K562 (cell line): Measurements from ENCODE around the gene ARSK. TPM values are rescaled to one million over a fixed set of nuclear protein-coding genes. Genes with fewer than 3 reads are reported as not detected.

ENCODE experiments used
- ARNT ChIP-seq, 2 experiments: fragments of 450-650 bp; IDR thresholded peaks; 2 replicates each; pipeline ENCODE4 v1.6.1; 2016; ENCODE audit warnings: mild to moderate bottlenecking in 1 of 2
- C11orf30 ChIP-seq: fragments of 450-650 bp; IDR thresholded peaks from 2 replicates; pipeline ENCODE4 v1.6.1; 2016; ENCODE audit warnings: low read depth, mild to moderate bottlenecking
- CBX5 ChIP-seq: IDR thresholded peaks from 2 replicates; pipeline ENCODE4 v1.6.1; 2014; ENCODE audit warnings: low read depth, borderline replicate concordance
- CCNT2 ChIP-seq: IDR thresholded peaks from 2 replicates; pipeline ENCODE4 v1.6.1; 2011; ENCODE audit warnings: borderline replicate concordance, low read depth, mild to moderate bottlenecking, moderate library complexity, mixed read lengths, low read length; ENCODE audit not compliant: insufficient read length; ENCODE audit errors: extremely low read depth
- DPF2 ChIP-seq: fragments of 450-650 bp; IDR thresholded peaks from 2 replicates; pipeline ENCODE4 v1.6.1; 2016
- ELF2 ChIP-seq: fragments of 250-450 bp; sonication (Bioruptor Pico); IDR thresholded peaks from 2 replicates; pipeline ENCODE4 v1.5.0; 2021; ENCODE audit warnings: mild to moderate bottlenecking
- ERF ChIP-seq: fragments of 450-650 bp; formaldehyde crosslinking; IDR thresholded peaks from 2 replicates; pipeline ENCODE4 v1.4.0; 2020; ENCODE audit warnings: mild to moderate bottlenecking, mixed read lengths
- HDAC2 ChIP-seq: fragments of 450-650 bp; IDR thresholded peaks from 2 replicates; pipeline ENCODE4 v1.6.1; 2016; ENCODE audit warnings: mild to moderate bottlenecking
- JUND ChIP-seq, 2 experiments: IDR thresholded peaks; 2 replicates in 1 of 2; 3 replicates in 1 of 2; pipeline ENCODE4 v1.6.1; 2011; ENCODE audit warnings: borderline replicate concordance in 2 of 2, low read depth in 2 of 2, low read length in 2 of 2, improper control_type of control experiment in 1 of 2, missing biosample characterization in 1 of 2, missing genetic modification characterization in 1 of 2, missing genetic modification reagents in 1 of 2
- KDM1A ChIP-seq, 2 experiments: fragments of 450-650 bp; IDR thresholded peaks; 2 replicates each; pipeline ENCODE4 v1.6.1; 2016; ENCODE audit warnings: mild to moderate bottlenecking in 2 of 2
- NFATC3 ChIP-seq: fragments of 450-650 bp; IDR thresholded peaks from 2 replicates; pipeline ENCODE4 v1.6.1; 2017; ENCODE audit warnings: mild to moderate bottlenecking
- NFIC ChIP-seq: fragments of 450-650 bp; IDR thresholded peaks from 2 replicates; pipeline ENCODE4 v1.6.1; 2017; ENCODE audit warnings: mild to moderate bottlenecking, inconsistent platforms
- NR4A1 ChIP-seq, 2 experiments: fragments of 250-450 bp in 1 of 2; fragments of 450-650 bp in 1 of 2; sonication (Bioruptor Pico) in 1 of 2; IDR thresholded peaks; 2 replicates each; pipeline versions ENCODE4 v1.4.0 to v1.6.1; 2016 to 2020; ENCODE audit warnings: mild to moderate bottlenecking in 2 of 2, missing compliant biosample characterization in 1 of 2, missing genetic modification characterization in 1 of 2, moderate library complexity in 1 of 2
- PHF20 ChIP-seq: fragments of 450-650 bp; IDR thresholded peaks from 2 replicates; pipeline ENCODE4 v1.6.1; 2018; ENCODE audit not compliant: partially characterized antibody
- PHF21A ChIP-seq: fragments of 450-650 bp; IDR thresholded peaks from 2 replicates; pipeline ENCODE4 v1.6.1; 2017; ENCODE audit warnings: low read depth, borderline replicate concordance
- SMARCE1 ChIP-seq: fragments of 450-650 bp; IDR thresholded peaks from 2 replicates; pipeline ENCODE4 v1.7.1; 2016; ENCODE audit warnings: mild to moderate bottlenecking
- TCF3 ChIP-seq: sonication (generic); formaldehyde crosslinking; IDR thresholded peaks from 2 replicates; pipeline ENCODE4 v1.4.0; 2020; ENCODE audit warnings: mild to moderate bottlenecking, missing genetic modification reagents
- XRCC4 ChIP-seq: IDR thresholded peaks from one replicate; pipeline ENCODE4 v1.6.1; 2011; ENCODE audit not compliant: insufficient read depth, insufficient read length; ENCODE audit errors: extremely low read depth
- ZFX ChIP-seq: sonication (generic); formaldehyde crosslinking; IDR thresholded peaks from 2 replicates; pipeline ENCODE4 v1.8.0; 2022; ENCODE audit warnings: mild to moderate bottlenecking, missing genetic modification reagents, moderate library complexity
- ZKSCAN3 ChIP-seq: fragments of 250-450 bp; sonication (Bioruptor Pico); IDR thresholded peaks from 2 replicates; pipeline ENCODE4 v1.4.0; 2020
- ZNF445 ChIP-seq: fragments of 250-450 bp; sonication (Bioruptor Pico); IDR thresholded peaks from 2 replicates; pipeline ENCODE4 v1.4.0; 2020; ENCODE audit warnings: low read depth, mild to moderate bottlenecking, moderate library complexity
- ZNF584 ChIP-seq: fragments of 200-800 bp; sonication (Bioruptor generic); IDR thresholded peaks from 2 replicates; pipeline ENCODE4 v1.6.1; 2016; ENCODE audit warnings: low read depth, mild to moderate bottlenecking, missing genetic modification characterization, missing compliant biosample characterization
- ZNF644 ChIP-seq: fragments of 200-800 bp; sonication (Bioruptor generic); IDR thresholded peaks from 2 replicates; pipeline ENCODE4 v1.6.1; 2016; ENCODE audit warnings: low read depth, missing genetic modification characterization, missing compliant biosample characterization
- ZNF695 ChIP-seq: fragments of 450-650 bp; formaldehyde crosslinking; IDR thresholded peaks from 2 replicates; pipeline ENCODE4 v1.4.0; 2020; ENCODE audit warnings: mild to moderate bottlenecking, moderate library complexity
- ZNF696 ChIP-seq: fragments of 250-450 bp; sonication (Bioruptor Pico); conservative IDR thresholded peaks from 2 replicates; pipeline ENCODE4 v1.4.0; 2020; ENCODE audit warnings: mild to moderate bottlenecking, moderate library complexity
- ZNF785 ChIP-seq: fragments of 250-450 bp; sonication (Bioruptor Pico); IDR thresholded peaks from 2 replicates; pipeline ENCODE4 v1.4.0; 2020; ENCODE audit warnings: mild to moderate bottlenecking
- polyA plus RNA-seq, 8 experiments: library from polyadenylated mRNA; depleted of rRNA in 4 of 8; stranded (reverse) in 5 of 8; unstranded in 3 of 8; fragments of >200 nt; fragmentation: Nextera tagmentation in 2 of 8; fragmentation: Illumina TruSeq in 1 of 8; extraction: Ambion mirVana in 2 of 8; extraction: Trizol in 1 of 8; gene quantifications; 2 replicates each; pipeline versions ENCODE4 v1.2.1 to v1.2.3, GENCODE V29; 2011 to 2014; ENCODE audit warnings: inconsistent platforms in 1 of 8, missing spikeins in 1 of 8
- total RNA-seq, 7 experiments: library from RNA; depleted of rRNA in 6 of 7; stranded (reverse); fragments of >200 nt in 6 of 7; fragmentation: Illumina TruSeq in 2 of 7; extraction: Trizol in 2 of 7; gene quantifications; 2 replicates each; pipeline versions ENCODE4 v1.2.1 to v1.2.3, GENCODE V29; 2011 to 2021; ENCODE audit warnings: low replicate concordance in 1 of 7
- TF ChIP-seq, protein P1 (sequence below): fragments of 450-650 bp; IDR thresholded peaks from one replicate; pipeline ENCODE4 v1.6.1; 2018; ENCODE audit warnings: mild to moderate bottlenecking, moderate library complexity; ENCODE audit not compliant: partially characterized antibody

ARSK gene
- total and polyA plus RNA-seq, 9 of the 15 experiments (the other 6 are each of a cell fraction or from before 2014, with no cell fraction given) = 2.7 to 9.4 (median 7.1) TPM

DNA sequence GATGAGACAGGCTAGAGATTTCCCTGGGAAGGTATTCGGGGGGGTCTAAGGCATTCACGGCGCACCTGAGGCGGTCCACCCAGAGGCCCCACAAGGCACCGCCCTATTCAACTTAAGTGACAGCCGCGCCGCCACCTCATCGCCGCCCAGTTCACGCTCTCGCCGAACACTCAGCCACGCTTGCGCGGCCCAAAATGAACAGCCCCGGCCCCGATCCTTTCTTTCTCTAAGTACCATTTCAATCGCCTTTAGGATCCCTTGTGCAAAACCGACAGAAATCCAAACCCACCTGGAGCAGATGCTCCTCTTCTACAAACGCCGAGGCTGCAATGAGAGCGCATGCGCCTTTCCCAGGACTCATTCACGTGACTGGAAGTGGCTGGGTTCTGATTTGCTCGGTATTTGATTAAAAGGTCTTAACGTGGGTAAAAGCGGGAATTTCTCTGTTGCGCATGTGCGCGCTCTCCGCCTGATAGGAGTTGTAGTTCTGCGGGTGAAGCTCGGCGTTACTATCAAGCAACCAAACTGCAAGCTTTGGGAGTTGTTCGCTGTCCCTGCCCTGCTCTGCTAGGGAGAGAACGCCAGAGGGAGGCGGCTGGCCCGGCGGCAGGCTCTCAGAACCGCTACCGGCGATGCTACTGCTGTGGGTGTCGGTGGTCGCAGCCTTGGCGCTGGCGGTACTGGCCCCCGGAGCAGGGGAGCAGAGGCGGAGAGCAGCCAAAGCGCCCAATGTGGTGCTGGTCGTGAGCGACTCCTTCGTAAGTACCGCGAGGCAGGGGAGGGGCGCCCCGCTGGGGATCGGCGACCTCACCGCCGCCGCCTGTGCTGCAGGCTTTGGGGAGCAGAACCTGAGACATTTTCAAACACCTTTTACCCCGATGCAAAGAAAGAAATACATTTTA lies at the start of gene ARSK, which contains the start of gene SKIC3 (continued):
- TF ChIP-seq ELF2 (no peak), ZFX (CRISPR knock-in tag) (peak; percentile 70; the same call in 1 of the 2 replicates), TCF3 (CRISPR knock-in tag) (0 out of 2 replicates have a peak, but pooled peaks have one; percentile 2), ZNF695 (CRISPR knock-in tag) (0 out of 2 replicates have a peak, but pooled peaks have one; percentile 33), ZNF696 (CRISPR knock-in tag) (no peak), NFIC (0 out of 2 replicates have a peak, but pooled peaks have one; percentile 21), XRCC4 (no peak), NFATC3 (no peak), C11orf30 (peak; percentile 76), JUND (IDR thresholded peaks at IDR 0.05; ENCODE audit: borderline replicate concordance, low read depth, low read length) (peak; percentile 41; the same call in 1 of the 2 replicates), JUND (tag; IDR thresholded peaks at IDR 0.05; ENCODE audit: borderline replicate concordance, low read depth, low read length) (peak; percentile 23; the same call in 1 of the 3 replicates), ZNF785 (CRISPR knock-in tag) (no peak), DPF2 (0 out of 2 replicates have a peak, but pooled peaks have one; percentile 51), ERF (CRISPR knock-in tag) (peak; percentile 38; the same call in 1 of the 2 replicates), ARNT (IDR thresholded peaks at IDR 0.05) (peak in 1 of 2 experiments; percentile 28; a peak in 1 of 4 replicates), PHF20 (no peak), SMARCE1 (peak; percentile 21; the same call in 1 of the 2 replicates), CBX5 (no peak; the same call in 1 of the 2 replicates), HDAC2 (peak; percentile 72; the same call in 1 of the 2 replicates), ZNF644 (tag) (no peak), PHF21A (0 out of 2 replicates have a peak, but pooled peaks have one; percentile 23), ZNF584 (CRISPR knock-in tag) (no peak), CCNT2 (peak; percentile 58), ZKSCAN3 (CRISPR knock-in tag) (no peak), ZNF445 (CRISPR knock-in tag) (no peak), KDM1A (IDR thresholded peaks at IDR 0.05) (peak in 1 of 2 experiments; percentile 47; a peak in 1 of 4 replicates), NR4A1 (CRISPR knock-in tag; IDR thresholded peaks at IDR 0.05) (no peak), NR4A1 (tag; IDR thresholded peaks at IDR 0.05) (no peak)
- TF ChIP-seq, protein P1, sequence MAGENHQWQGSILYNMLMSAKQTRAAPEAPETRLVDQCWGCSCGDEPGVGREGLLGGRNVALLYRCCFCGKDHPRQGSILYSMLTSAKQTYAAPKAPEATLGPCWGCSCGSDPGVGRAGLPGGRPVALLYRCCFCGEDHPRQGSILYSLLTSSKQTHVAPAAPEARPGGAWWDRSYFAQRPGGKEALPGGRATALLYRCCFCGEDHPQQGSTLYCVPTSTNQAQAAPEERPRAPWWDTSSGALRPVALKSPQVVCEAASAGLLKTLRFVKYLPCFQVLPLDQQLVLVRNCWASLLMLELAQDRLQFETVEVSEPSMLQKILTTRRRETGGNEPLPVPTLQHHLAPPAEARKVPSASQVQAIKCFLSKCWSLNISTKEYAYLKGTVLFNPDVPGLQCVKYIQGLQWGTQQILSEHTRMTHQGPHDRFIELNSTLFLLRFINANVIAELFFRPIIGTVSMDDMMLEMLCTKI = no peak
